ENCODE measurements around the gene NRXN3.

Gene NRXN3

GRCh38 chr14:79037106-79037505 is 866.9 kb downstream of the NRXN3 start:
- DNase-seq = no peak

- DNase-seq = no peak
These were observed 867.4 kb downstream of the NRXN3 start for GRCh38 chr14:79037593-79037992.

GRCh38 chr14:79040790-79041189 is 870.6 kb downstream of the NRXN3 start:
- DNase-seq = no peak

- no peak for DNase-seq
These were observed 873.2 kb downstream of the NRXN3 start for GRCh38 chr14:79043194-79043889.

GRCh38 chr14:79044894-79045624 is 874.9 kb downstream of the NRXN3 start:
- no peak for DNase-seq

- DNase-seq = no peak
These were observed 880.9 kb downstream of the NRXN3 start for GRCh38 chr14:79050787-79051727.

GRCh38 chr14:79051742-79052141 is 881.6 kb downstream of the NRXN3 start:
- DNase-seq = no peak

GRCh38 chr14:79056879-79057278 is 886.7 kb downstream of the NRXN3 start:
- DNase-seq = no peak

GRCh38 chr14:79057333-79057732 is 887.2 kb downstream of the NRXN3 start:
- no peak for DNase-seq

- no peak for DNase-seq
These were observed 892.1 kb downstream of the NRXN3 start for GRCh38 chr14:79062226-79062625.

- no peak for DNase-seq
These were observed 894.0 kb downstream of the NRXN3 start for GRCh38 chr14:79064214-79064613.

- no peak for DNase-seq
These were observed 904.3 kb downstream of the NRXN3 start for GRCh38 chr14:79074510-79074909.

- no peak for DNase-seq
These were observed 906.3 kb downstream of the NRXN3 start for GRCh38 chr14:79076428-79076827.

- no peak for DNase-seq
These were observed 906.9 kb downstream of the NRXN3 start for GRCh38 chr14:79077096-79077495.

GRCh38 chr14:79080040-79080439 is 909.9 kb downstream of the NRXN3 start:
- DNase-seq = no peak

- DNase-seq = no peak
These were observed 912.7 kb downstream of the NRXN3 start for GRCh38 chr14:79082883-79083282.

GRCh38 chr14:79083356-79083755 is 913.2 kb downstream of the NRXN3 start:
- DNase-seq = no peak

GRCh38 chr14:79084861-79085260 is 914.7 kb downstream of the NRXN3 start:
- no peak for DNase-seq

- DNase-seq = no peak
These were observed 919.4 kb downstream of the NRXN3 start for GRCh38 chr14:79089576-79089975.

- DNase-seq = no peak
These were observed 920.5 kb downstream of the NRXN3 start for GRCh38 chr14:79090641-79091180.

- DNase-seq = no peak
These were observed 921.3 kb downstream of the NRXN3 start for GRCh38 chr14:79091381-79091963.

GRCh38 chr14:79093531-79093930 is 923.4 kb downstream of the NRXN3 start:
- no peak for DNase-seq

GRCh38 chr14:79094951-79095350 is 924.8 kb downstream of the NRXN3 start:
- no peak for DNase-seq
